ENCODE data around the gene C1orf159.

The C1orf159 gene

GRCh38 chr1:1069056-1069710, 46.7 kb downstream of the C1orf159 start:
- TF ChIP-seq GATA2 (IDR thresholded peaks at IDR 0.05; ENCODE audit: low read depth, low read length) (no peak), GATA3 (IDR thresholded peaks at IDR 0.05; ENCODE audit: low read depth, low read length) (no peak)

GRCh38 chr1:1068517-1069055, 47.3 kb downstream of the C1orf159 start:
- TF ChIP-seq GATA2 (IDR thresholded peaks at IDR 0.05; ENCODE audit: low read depth, low read length), result no peak
- TF ChIP-seq GATA3 (IDR thresholded peaks at IDR 0.05; ENCODE audit: low read depth, low read length), result no peak

- TF ChIP-seq GATA3 (IDR thresholded peaks at IDR 0.05; ENCODE audit: low read depth, low read length) (no peak), GATA2 (IDR thresholded peaks at IDR 0.05; ENCODE audit: low read depth, low read length) (no peak)
Measured at GRCh38 chr1:1067860-1068516, 47.9 kb downstream of the C1orf159 start.

- TF ChIP-seq GATA2 (IDR thresholded peaks at IDR 0.05; ENCODE audit: low read depth, low read length) (no peak), GATA3 (IDR thresholded peaks at IDR 0.05; ENCODE audit: low read depth, low read length) (no peak)
Measured at GRCh38 chr1:1067284-1067859, 48.5 kb downstream of the C1orf159 start.

- TF ChIP-seq GATA3 (IDR thresholded peaks at IDR 0.05; ENCODE audit: low read depth, low read length) (no peak), GATA2 (IDR thresholded peaks at IDR 0.05; ENCODE audit: low read depth, low read length) (no peak)
Measured at GRCh38 chr1:1066403-1067283, 49.2 kb downstream of the C1orf159 start.

- TF ChIP-seq GATA2 (IDR thresholded peaks at IDR 0.05; ENCODE audit: low read depth, low read length), result no peak
- no peak for TF ChIP-seq GATA3 (IDR thresholded peaks at IDR 0.05; ENCODE audit: low read depth, low read length)
Measured at GRCh38 chr1:1065265-1065939, 50.5 kb downstream of the C1orf159 start.

GRCh38 chr1:1063945-1064831, 51.7 kb downstream of the C1orf159 start:
- TF ChIP-seq GATA3 (IDR thresholded peaks at IDR 0.05; ENCODE audit: low read depth, low read length), result no peak
- no peak for TF ChIP-seq GATA2 (IDR thresholded peaks at IDR 0.05; ENCODE audit: low read depth, low read length)

- no peak for TF ChIP-seq GATA2 (IDR thresholded peaks at IDR 0.05; ENCODE audit: low read depth, low read length)
- TF ChIP-seq GATA3 (IDR thresholded peaks at IDR 0.05; ENCODE audit: low read depth, low read length), result no peak
Measured at GRCh38 chr1:1063261-1063944, 52.5 kb downstream of the C1orf159 start.

GRCh38 chr1:1062348-1063163, 53.3 kb downstream of the C1orf159 start:
- TF ChIP-seq GATA2 (IDR thresholded peaks at IDR 0.05; ENCODE audit: low read depth, low read length) (no peak), GATA3 (IDR thresholded peaks at IDR 0.05; ENCODE audit: low read depth, low read length) (no peak)

- TF ChIP-seq GATA3 (IDR thresholded peaks at IDR 0.05; ENCODE audit: low read depth, low read length), result no peak
- no peak for TF ChIP-seq GATA2 (IDR thresholded peaks at IDR 0.05; ENCODE audit: low read depth, low read length)
Measured at GRCh38 chr1:1061682-1062345, 54.1 kb downstream of the C1orf159 start.

All from SH-SY5Y (cell line).